K562 (cell line): Measurements from ENCODE around the gene DUSP5. TPM values are rescaled to one million over a fixed set of nuclear protein-coding genes. Genes with fewer than 3 reads are reported as not detected.

Source experiments
- ATAC-seq: fragments of 200-7000 bp; cut with Tn5 transposase; 3 replicates; pipeline ENCODE4 v1.9.1; 2020; ENCODE audit warnings: moderate library complexity
- BruUV-seq: library from RNA; stranded (reverse); fragments of 400-500 nt; replicated peaks from 2 replicates; lab custom pipeline; 2021; lab: Mats Ljungman, UMichigan
- CTCF ChIA-PET: fragments of 300-600 bp; formaldehyde crosslinking; extraction: SDS; loops from one replicate; lab custom pipeline; 2021; ENCODE audit warnings: low intra/inter-chr PET ratio; lab: Yijun Ruan, JAX
- POLR2A ChIA-PET: fragments of 300-600, 350-650 bp; sonication (Branson Sonifier 250); formaldehyde crosslinking; extraction: SDS; loops from one replicate; lab custom pipeline; 2021; ENCODE audit warnings: antibody characterized with exemption, inconsistent platforms; lab: Yijun Ruan, JAX
- DNase-seq, 4 experiments: peaks; one replicate each; pipeline versions ENCODE4 v3.0.0 to v3.0.0-alpha.2; 2011 to 2018; ENCODE audit warnings: low spot score in 3 of 4, mixed read lengths in 3 of 4; ENCODE audit errors: extremely low read depth in 1 of 4
- FAIRE-seq: peaks from 2 replicates; lab custom pipeline; 2011; peaks lifted over from hg19 to GRCh38; lab: Jason Lieb, UNC
- H2AFZ ChIP-seq: 2 replicates; pipeline ENCODE4 v1.6.0; 2011; ENCODE audit warnings: low read depth, low read length, control low read depth, inconsistent platforms
- H3K27ac ChIP-seq: fragments of 200-600 bp; 3 replicates; pipeline ENCODE4 v1.8.0; 2011; ENCODE audit warnings: low read depth, mild to moderate bottlenecking, control low read depth, inconsistent platforms, low read length, moderate library complexity, mixed read lengths; ENCODE audit errors: extremely low read depth
- H3K27me3 ChIP-seq, 2 experiments: fragments of 300-600 bp in 1 of 2; 2 replicates in 1 of 2; 3 replicates in 1 of 2; pipeline versions ENCODE4 v1.6.0 to v1.8.0; 2011; ENCODE audit warnings: inconsistent platforms in 2 of 2, low read length in 2 of 2, mild to moderate bottlenecking in 1 of 2, mixed read lengths in 1 of 2, moderate library complexity in 1 of 2; ENCODE audit not compliant: control insufficient read depth in 2 of 2, insufficient read depth in 2 of 2
- H3K36me3 ChIP-seq: fragments of 300-600 bp; 3 replicates; pipeline ENCODE4 v1.8.0; 2011; ENCODE audit warnings: mild to moderate bottlenecking, low read length, inconsistent platforms; ENCODE audit not compliant: control insufficient read depth, insufficient read depth
- H3K4me1 ChIP-seq, 2 experiments: fragments of 200-600 bp in 1 of 2; replicated peaks in 1 of 2; 2 replicates in 1 of 2; 3 replicates in 1 of 2; pipeline versions ENCODE4 v1.5.1 to v1.8.0; 2011; ENCODE audit warnings: inconsistent platforms in 2 of 2, low read length in 2 of 2, mild to moderate bottlenecking in 1 of 2, mixed read lengths in 1 of 2, moderate library complexity in 1 of 2; ENCODE audit not compliant: control insufficient read depth in 2 of 2, insufficient read depth in 2 of 2
- H3K4me2 ChIP-seq: 2 replicates; pipeline ENCODE4 v1.6.1; 2011; ENCODE audit warnings: low read length, control low read depth, inconsistent platforms, mixed read lengths; ENCODE audit not compliant: insufficient read depth
- H3K4me3 ChIP-seq: fragments of 200-600 bp; sonication (generic), shearing (Covaris generic); 2 replicates; pipeline ENCODE4 v1.5.1; 2016; ENCODE audit warnings: control low read depth, inconsistent platforms
- H3K79me2 ChIP-seq: fragments of 200-600 bp; 3 replicates; pipeline ENCODE4 v1.8.0; 2011; ENCODE audit warnings: low read length, inconsistent platforms; ENCODE audit not compliant: control insufficient read depth, insufficient read depth
- H3K9ac ChIP-seq, 2 experiments: 2 replicates each; pipeline versions ENCODE4 v1.6.0 to v1.6.1; 2011; ENCODE audit warnings: low read depth in 2 of 2, low read length in 2 of 2, control low read depth in 1 of 2, inconsistent platforms in 1 of 2, mild to moderate bottlenecking in 1 of 2, mixed read lengths in 1 of 2; ENCODE audit not compliant: insufficient read depth in 1 of 2
- H3K9me1 ChIP-seq: one replicate; pipeline ENCODE4 v1.6.0; 2011; ENCODE audit warnings: inconsistent platforms, mild to moderate bottlenecking, low read length, moderate library complexity; ENCODE audit not compliant: control insufficient read depth, insufficient read depth
- H3K9me3 ChIP-seq: replicated peaks from 2 replicates; pipeline ENCODE4 v1.5.1; 2011; ENCODE audit warnings: low read depth, low read length, inconsistent platforms; ENCODE audit not compliant: control insufficient read depth, insufficient read depth
- H4K20me1 ChIP-seq: replicated peaks from 2 replicates; pipeline ENCODE4 v1.6.1; 2011; ENCODE audit warnings: low read length, inconsistent platforms, mixed read lengths; ENCODE audit not compliant: control insufficient read depth, insufficient read depth
- HNRNPK ChIP-seq: fragments of 200-400 bp; formaldehyde crosslinking; IDR thresholded peaks from one replicate; pipeline ENCODE4 v1.6.1; 2018; ENCODE audit warnings: mild to moderate bottlenecking, low read depth, low read length; ENCODE audit not compliant: poor library complexity, severe bottlenecking
- RBM34 ChIP-seq: fragments of 200-400 bp; formaldehyde crosslinking; IDR thresholded peaks from 2 replicates; pipeline ENCODE4 v1.6.1; 2018; ENCODE audit warnings: low read length, borderline replicate concordance; ENCODE audit not compliant: insufficient read depth
- ZC3H11A ChIP-seq: IDR thresholded peaks from 2 replicates; pipeline ENCODE4 v1.6.1; 2012; ENCODE audit warnings: low read depth, low read length, improper control_type of control experiment
- ZNF239 ChIP-seq: fragments of 250-450 bp; sonication (Bioruptor Pico); IDR thresholded peaks from 2 replicates; pipeline ENCODE4 v1.4.0; 2020; ENCODE audit warnings: mild to moderate bottlenecking
- ZNF696 ChIP-seq: fragments of 250-450 bp; sonication (Bioruptor Pico); conservative IDR thresholded peaks from 2 replicates; pipeline ENCODE4 v1.4.0; 2020; ENCODE audit warnings: mild to moderate bottlenecking, moderate library complexity
- ZNF785 ChIP-seq: fragments of 250-450 bp; sonication (Bioruptor Pico); IDR thresholded peaks from 2 replicates; pipeline ENCODE4 v1.4.0; 2020; ENCODE audit warnings: mild to moderate bottlenecking
- WGBS: fragments of 100-300 bp; shearing (Covaris generic); methylation state at CpG from one replicate; pipeline ENCODE4 v1.1.6; 2016; ENCODE audit warnings: low coverage, mixed read lengths; ENCODE audit not compliant: insufficient coverage; ENCODE audit errors: missing lambda C conversion rate; 5-methylcytosine and 5-hydroxymethylcytosine counted together
- in situ Hi-C: fragments of 300-500 bp; cut with MboI; formaldehyde crosslinking; loops from 4 replicates; pipeline ENCODE4 v1.15.0; 2018; ENCODE audit warnings: inconsistent platforms, mixed read lengths
- intact Hi-C: fragments of 100-400 bp; cut with micrococcal nuclease; formaldehyde crosslinking; loops from 2 replicates; pipeline ENCODE4 v1.14.2; 2022
- polyA plus RNA-seq, 8 experiments: library from polyadenylated mRNA; depleted of rRNA in 4 of 8; stranded (reverse) in 5 of 8; unstranded in 3 of 8; fragments of >200 nt; fragmentation: Nextera tagmentation in 2 of 8; fragmentation: Illumina TruSeq in 1 of 8; extraction: Ambion mirVana in 2 of 8; extraction: Trizol in 1 of 8; gene quantifications; 2 replicates each; pipeline versions ENCODE4 v1.2.1 to v1.2.3, GENCODE V29; 2011 to 2014; ENCODE audit warnings: inconsistent platforms in 1 of 8, missing spikeins in 1 of 8
- total RNA-seq, 7 experiments: library from RNA; depleted of rRNA in 6 of 7; stranded (reverse); fragments of >200 nt in 6 of 7; fragmentation: Illumina TruSeq in 2 of 7; extraction: Trizol in 2 of 7; gene quantifications; 2 replicates each; pipeline versions ENCODE4 v1.2.1 to v1.2.3, GENCODE V29; 2011 to 2021; ENCODE audit warnings: low replicate concordance in 1 of 7
- TF ChIP-seq, protein P1 (sequence below), 3 experiments: fragments of 200-800 bp in 1 of 3; fragments of 250-450 bp in 1 of 3; fragments of 450-650 bp in 1 of 3; sonication (Bioruptor Pico) in 1 of 3; sonication (Bioruptor generic) in 1 of 3; formaldehyde crosslinking in 1 of 3; IDR thresholded peaks; 2 replicates each; pipeline versions ENCODE4 v1.6.1 to v1.8.0; 2016 to 2022; ENCODE audit warnings: mild to moderate bottlenecking in 2 of 3, missing genetic modification characterization in 2 of 3, missing compliant biosample characterization in 1 of 3, moderate library complexity in 1 of 3
- TF ChIP-seq, protein P2 (sequence below): fragments of 250-450 bp; sonication (Bioruptor Pico); IDR thresholded peaks from 2 replicates; pipeline ENCODE4 v1.8.0; 2021; ENCODE audit warnings: borderline replicate concordance, mild to moderate bottlenecking, moderate library complexity; ENCODE audit not compliant: poor library complexity, severe bottlenecking
- TF ChIP-seq, protein P3 (sequence below): fragments of 250-450 bp; sonication (Bioruptor Pico); IDR thresholded peaks from 2 replicates; pipeline ENCODE4 v1.4.0; 2020; ENCODE audit warnings: mild to moderate bottlenecking, moderate library complexity
- TF ChIP-seq, protein P4 (sequence below): fragments of 250-450 bp; sonication (Bioruptor Pico); IDR thresholded peaks from 2 replicates; pipeline ENCODE4 v1.4.0; 2020; ENCODE audit warnings: mild to moderate bottlenecking

The DUSP5 gene
- total and polyA plus RNA-seq, 9 of the 15 experiments (the other 6 are each of a cell fraction or from before 2014, with no cell fraction given), result 0.49 to 3.4 (median 2.0) TPM

DNA sequence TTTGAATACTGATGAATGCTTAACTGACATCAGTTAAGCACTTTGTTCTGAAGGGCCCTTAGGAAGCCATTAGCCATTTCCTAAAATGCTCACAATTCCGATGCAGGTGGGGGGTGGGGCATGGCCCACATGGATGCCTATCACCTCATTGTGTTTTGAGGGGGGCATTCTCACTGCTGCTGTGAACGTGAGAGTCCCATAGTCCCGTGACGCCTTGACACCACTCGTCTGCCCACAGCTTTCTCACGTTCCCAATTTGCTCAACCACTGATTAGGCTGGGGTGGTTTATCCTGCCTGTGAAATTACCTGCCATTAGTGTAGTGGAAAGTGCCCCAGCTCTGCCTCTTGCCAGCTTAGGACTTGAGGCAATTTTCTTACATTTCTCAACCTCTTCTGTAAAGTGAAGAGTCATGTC, 31.9 kb downstream of the DUSP5 start:
- no peaks in the 10 kb centered on the region for H4K20me1 ChIP-seq
- ATAC-seq (no peak; the same call in 2 of the 3 replicates), DNase-seq (no peak), FAIRE-seq (no peak)
- ChIA-PET CTCF (interaction anchor here (0.6 kb wide), 1 partner anchor 392 kb away, joined by 3 read pairs; no protein-coding TSS in a partner anchor), POLR2A (no interaction called here)
- 24% methylated on average over 6 of the region's 6 CpGs for WGBS
- H3K4me3 ChIP-seq, result no peak overlapping the region
- H3K9me1 ChIP-seq, result no peaks in the 10 kb centered on the region
- TF ChIP-seq ZNF785 (no peak), RBM34 (no peak), ZC3H11A (no peak), ZNF696 (no peak), ZNF239 (no peak), HNRNPK (no peak)
- TF ChIP-seq, protein P1, sequence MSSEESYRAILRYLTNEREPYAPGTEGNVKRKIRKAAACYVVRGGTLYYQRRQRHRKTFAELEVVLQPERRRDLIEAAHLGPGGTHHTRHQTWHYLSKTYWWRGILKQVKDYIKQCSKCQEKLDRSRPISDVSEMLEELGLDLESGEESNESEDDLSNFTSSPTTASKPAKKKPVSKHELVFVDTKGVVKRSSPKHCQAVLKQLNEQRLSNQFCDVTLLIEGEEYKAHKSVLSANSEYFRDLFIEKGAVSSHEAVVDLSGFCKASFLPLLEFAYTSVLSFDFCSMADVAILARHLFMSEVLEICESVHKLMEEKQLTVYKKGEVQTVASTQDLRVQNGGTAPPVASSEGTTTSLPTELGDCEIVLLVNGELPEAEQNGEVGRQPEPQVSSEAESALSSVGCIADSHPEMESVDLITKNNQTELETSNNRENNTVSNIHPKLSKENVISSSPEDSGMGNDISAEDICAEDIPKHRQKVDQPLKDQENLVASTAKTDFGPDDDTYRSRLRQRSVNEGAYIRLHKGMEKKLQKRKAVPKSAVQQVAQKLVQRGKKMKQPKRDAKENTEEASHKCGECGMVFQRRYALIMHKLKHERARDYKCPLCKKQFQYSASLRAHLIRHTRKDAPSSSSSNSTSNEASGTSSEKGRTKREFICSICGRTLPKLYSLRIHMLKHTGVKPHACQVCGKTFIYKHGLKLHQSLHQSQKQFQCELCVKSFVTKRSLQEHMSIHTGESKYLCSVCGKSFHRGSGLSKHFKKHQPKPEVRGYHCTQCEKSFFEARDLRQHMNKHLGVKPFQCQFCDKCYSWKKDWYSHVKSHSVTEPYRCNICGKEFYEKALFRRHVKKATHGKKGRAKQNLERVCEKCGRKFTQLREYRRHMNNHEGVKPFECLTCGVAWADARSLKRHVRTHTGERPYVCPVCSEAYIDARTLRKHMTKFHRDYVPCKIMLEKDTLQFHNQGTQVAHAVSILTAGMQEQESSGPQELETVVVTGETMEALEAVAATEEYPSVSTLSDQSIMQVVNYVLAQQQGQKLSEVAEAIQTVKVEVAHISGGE (CRISPR knock-in tag; IDR thresholded peaks at IDR 0.05), result no peak
- TF ChIP-seq, protein P2, sequence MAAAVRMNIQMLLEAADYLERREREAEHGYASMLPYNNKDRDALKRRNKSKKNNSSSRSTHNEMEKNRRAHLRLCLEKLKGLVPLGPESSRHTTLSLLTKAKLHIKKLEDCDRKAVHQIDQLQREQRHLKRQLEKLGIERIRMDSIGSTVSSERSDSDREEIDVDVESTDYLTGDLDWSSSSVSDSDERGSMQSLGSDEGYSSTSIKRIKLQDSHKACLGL, result no peak
- TF ChIP-seq, protein P3, sequence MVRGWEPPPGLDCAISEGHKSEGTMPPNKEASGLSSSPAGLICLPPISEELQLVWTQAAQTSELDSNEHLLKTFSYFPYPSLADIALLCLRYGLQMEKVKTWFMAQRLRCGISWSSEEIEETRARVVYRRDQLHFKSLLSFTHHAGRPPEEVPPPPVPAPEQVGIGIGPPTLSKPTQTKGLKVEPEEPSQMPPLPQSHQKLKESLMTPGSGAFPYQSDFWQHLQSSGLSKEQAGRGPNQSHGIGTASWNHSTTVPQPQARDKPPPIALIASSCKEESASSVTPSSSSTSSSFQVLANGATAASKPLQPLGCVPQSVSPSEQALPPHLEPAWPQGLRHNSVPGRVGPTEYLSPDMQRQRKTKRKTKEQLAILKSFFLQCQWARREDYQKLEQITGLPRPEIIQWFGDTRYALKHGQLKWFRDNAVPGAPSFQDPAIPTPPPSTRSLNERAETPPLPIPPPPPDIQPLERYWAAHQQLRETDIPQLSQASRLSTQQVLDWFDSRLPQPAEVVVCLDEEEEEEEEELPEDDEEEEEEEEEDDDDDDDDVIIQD (CRISPR knock-in tag), result no peak
- TF ChIP-seq, protein P4, sequence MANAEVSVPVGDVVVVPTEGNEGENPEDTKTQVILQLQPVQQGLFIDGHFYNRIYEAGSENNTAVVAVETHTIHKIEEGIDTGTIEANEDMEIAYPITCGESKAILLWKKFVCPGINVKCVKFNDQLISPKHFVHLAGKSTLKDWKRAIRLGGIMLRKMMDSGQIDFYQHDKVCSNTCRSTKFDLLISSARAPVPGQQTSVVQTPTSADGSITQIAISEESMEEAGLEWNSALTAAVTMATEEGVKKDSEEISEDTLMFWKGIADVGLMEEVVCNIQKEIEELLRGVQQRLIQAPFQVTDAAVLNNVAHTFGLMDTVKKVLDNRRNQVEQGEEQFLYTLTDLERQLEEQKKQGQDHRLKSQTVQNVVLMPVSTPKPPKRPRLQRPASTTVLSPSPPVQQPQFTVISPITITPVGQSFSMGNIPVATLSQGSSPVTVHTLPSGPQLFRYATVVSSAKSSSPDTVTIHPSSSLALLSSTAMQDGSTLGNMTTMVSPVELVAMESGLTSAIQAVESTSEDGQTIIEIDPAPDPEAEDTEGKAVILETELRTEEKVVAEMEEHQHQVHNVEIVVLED (CRISPR knock-in tag), result no peak
- no peak overlapping the region for H3K4me2 ChIP-seq
- in situ Hi-C loops (loop anchor here (25.0 kb wide), 1 partner anchor 392 kb away; no protein-coding TSS in a partner anchor), intact Hi-C loops (no loop called here)
- BruUV-seq, result no TSS peak
- H3K27ac ChIP-seq, result no peak overlapping the region
- no peaks in the 10 kb centered on the region for H3K36me3 ChIP-seq
- H3K79me2 ChIP-seq, result no peaks in the 10 kb centered on the region
- peak overlapping the region; percentile 58; the same call in 1 of the 2 replicates for H2AFZ ChIP-seq
- no peaks in the 10 kb centered on the region for H3K9me3 ChIP-seq
- H3K9ac ChIP-seq, result peak overlapping the region in 1 of 2 experiments; percentile 26; a peak in 1 of 4 replicates
- peaks cover 0 to 4% of the 10 kb centered on the region in 2 experiments; a peak in 1 of 5 replicates for H3K27me3 ChIP-seq
- H3K4me1 ChIP-seq, result peaks cover 0 to 6% of the 10 kb centered on the region in 2 experiments; a peak in 3 of 5 replicates
